GM18909 (cell line): ENCODE data around the gene ASB1.

Experiments used
- ATAC-seq: cut with Tn5 transposase; IDR thresholded peaks from one replicate; pipeline ENCODE4 v1.9.1; 2021; ENCODE audit warnings: mild to moderate bottlenecking; ENCODE audit not compliant: unreplicated experiment, poor library complexity

ASB1 gene

GRCh38 chr2:238488347-238488826, 61.7 kb downstream of the ASB1 start:
- ATAC-seq: no peak

GRCh38 chr2:238489431-238489830, 62.7 kb downstream of the ASB1 start:
- ATAC-seq: no peak

GRCh38 chr2:238489896-238490295, 63.2 kb downstream of the ASB1 start:
- no peak for ATAC-seq

GRCh38 chr2:238492840-238493239, 66.1 kb downstream of the ASB1 start:
- ATAC-seq: no peak

- ATAC-seq: no peak
These were observed 66.7 kb downstream of the ASB1 start for GRCh38 chr2:238493411-238493810.

DNA sequence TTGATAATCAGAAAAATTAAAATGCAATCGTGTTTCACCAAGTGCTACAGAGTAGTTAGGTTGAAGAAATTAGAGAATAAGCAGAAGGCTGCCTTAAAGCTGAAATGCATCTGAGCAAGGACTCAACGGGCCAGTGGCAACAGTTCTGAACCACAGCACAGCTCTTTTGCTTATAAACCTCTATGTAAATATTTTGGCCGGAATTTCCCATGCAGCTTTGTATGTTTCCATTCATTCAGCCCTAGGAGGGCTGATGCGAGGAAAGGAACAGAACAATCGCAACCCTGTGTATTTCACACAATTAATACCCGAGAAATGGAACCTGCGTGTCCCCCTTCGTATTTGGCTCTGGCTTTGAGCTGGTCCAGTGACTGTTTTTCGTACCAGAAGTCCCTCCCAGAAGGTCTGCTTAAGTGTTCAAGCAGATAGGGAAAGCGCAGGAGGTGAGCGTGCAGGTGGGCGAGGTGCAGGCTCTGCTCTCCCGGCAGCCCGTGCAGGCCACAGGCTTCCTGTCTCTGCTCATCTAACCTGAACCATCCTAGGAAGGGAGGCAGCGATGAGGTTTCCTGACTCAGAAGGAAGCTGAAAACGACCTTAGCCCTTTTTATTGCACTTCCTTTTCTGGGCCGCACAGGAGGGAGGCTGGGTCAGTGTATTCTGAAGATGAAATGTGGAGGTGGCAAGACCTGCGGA, 67.3 kb downstream of the ASB1 start:
- no peak for ATAC-seq

GRCh38 chr2:238494573-238494961, 67.8 kb downstream of the ASB1 start:
- ATAC-seq: no peak

- ATAC-seq: no peak
These were observed 68.7 kb downstream of the ASB1 start for GRCh38 chr2:238495422-238495821.

DNA sequence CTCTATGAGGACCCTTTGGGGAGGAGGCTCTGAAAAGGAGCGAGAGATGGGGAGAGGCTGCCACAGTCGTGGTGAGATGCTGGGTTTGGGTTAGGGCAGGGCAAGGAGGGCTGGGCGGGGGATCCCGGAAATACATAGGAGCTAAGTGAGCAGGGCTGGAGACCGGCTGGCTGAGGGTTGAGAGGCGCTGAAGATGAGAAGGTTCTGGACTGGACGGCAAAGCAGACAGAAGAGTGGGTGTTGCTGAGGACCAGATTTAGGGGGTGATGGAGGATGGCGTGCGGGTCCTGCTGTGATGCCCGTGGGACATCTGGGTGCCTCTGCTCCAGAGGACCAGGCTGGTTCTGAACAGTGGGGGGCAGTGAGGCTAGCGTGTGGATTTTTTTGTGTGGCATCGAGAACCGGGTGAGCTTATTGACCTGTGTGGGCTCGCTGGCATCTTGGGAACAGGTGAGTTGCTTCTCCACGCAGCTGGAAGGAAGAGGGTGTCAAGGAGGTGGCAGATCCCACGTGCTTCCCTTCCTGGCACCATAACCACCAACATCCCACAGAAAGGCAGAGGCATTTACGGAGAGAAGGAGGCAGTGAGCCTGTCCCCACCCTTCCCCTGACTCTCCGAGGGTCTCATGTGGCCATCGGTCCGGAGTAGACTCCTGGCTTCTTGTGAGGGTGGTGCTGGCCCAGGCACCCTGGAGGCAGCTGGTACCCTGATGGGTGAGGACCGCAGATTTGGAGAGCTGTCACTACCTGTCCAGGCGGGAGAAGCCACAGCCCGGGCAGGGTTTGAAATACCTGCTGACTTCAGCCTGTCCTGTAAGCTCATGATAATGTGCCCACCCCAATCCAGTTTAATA, 70.3 kb downstream of the ASB1 start:
- ATAC-seq: no peak

DNA sequence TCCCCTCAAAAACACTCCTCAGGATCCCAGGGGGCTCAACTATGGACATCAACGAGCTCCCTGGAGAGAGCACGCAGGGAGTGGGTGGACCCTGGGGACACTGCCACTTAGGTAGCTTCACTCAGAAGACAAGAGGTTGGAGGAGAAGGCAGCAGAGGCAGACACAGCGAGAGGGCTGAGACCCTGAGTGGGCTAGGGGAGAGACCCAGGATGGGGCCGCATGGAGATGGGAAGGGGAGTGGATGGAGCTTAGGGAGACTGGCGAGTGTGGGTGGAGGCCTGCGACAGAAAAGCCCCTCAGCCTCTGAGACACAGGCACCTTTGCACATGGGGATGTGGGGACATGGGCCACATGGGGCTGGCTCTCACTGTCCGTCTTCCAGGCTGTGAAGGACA, 70.9 kb downstream of the ASB1 start:
- no peak for ATAC-seq

- ATAC-seq: no peak
These were observed 71.5 kb downstream of the ASB1 start for GRCh38 chr2:238498188-238498587.

GRCh38 chr2:238498691-238499295, 72.1 kb downstream of the ASB1 start:
- ATAC-seq: no peak

GRCh38 chr2:238499731-238500580, 73.2 kb downstream of the ASB1 start:
- no peak for ATAC-seq

GRCh38 chr2:238501311-238501710, 74.6 kb downstream of the ASB1 start:
- no peak for ATAC-seq
